Measurements from ENCODE around the gene SLC9C2.
"Not testable (repeated sequence)": the region's sequence is repeated elsewhere in the genome, so short reads cannot be mapped to it uniquely, and the experiment has no call there.

The SLC9C2 gene

GRCh38 chr1:173529106-173529505, 73.8 kb downstream of the SLC9C2 start:
- in situ Hi-C loops (cut with MboI; ENCODE audit: low pct_unique_long_range_greater_than_20kb, low sequenced_read_pairs, unreplicated experiment), result no loop called here
- DNase-seq (ENCODE audit: low spot score), result no peak
- no peak for TF ChIP-seq CTCF (IDR thresholded peaks at IDR 0.05; ENCODE audit: extremely low read depth, insufficient read depth, missing control alignments)

GRCh38 chr1:173527151-173527826, 75.6 kb downstream of the SLC9C2 start:
- in situ Hi-C loops (cut with MboI; ENCODE audit: low pct_unique_long_range_greater_than_20kb, low sequenced_read_pairs, unreplicated experiment), result no loop called here
- no peak for TF ChIP-seq CTCF (IDR thresholded peaks at IDR 0.05; ENCODE audit: extremely low read depth, insufficient read depth, missing control alignments)
- no peak for DNase-seq (ENCODE audit: low spot score)

- no peak for TF ChIP-seq CTCF (IDR thresholded peaks at IDR 0.05; ENCODE audit: extremely low read depth, insufficient read depth, missing control alignments)
- DNase-seq (ENCODE audit: low spot score), result no peak
- in situ Hi-C loops (cut with MboI; ENCODE audit: low pct_unique_long_range_greater_than_20kb, low sequenced_read_pairs, unreplicated experiment), result no loop called here
Observed at GRCh38 chr1:173525926-173526325, 76.9 kb downstream of the SLC9C2 start.

- no peak for TF ChIP-seq CTCF (IDR thresholded peaks at IDR 0.05; ENCODE audit: extremely low read depth, insufficient read depth, missing control alignments)
- in situ Hi-C loops (cut with MboI; ENCODE audit: low pct_unique_long_range_greater_than_20kb, low sequenced_read_pairs, unreplicated experiment), result no loop called here
- DNase-seq (ENCODE audit: low spot score), result no peak
Observed at GRCh38 chr1:173523329-173523728, 79.5 kb downstream of the SLC9C2 start.

GRCh38 chr1:173520799-173521198, 82.1 kb downstream of the SLC9C2 start:
- in situ Hi-C loops (cut with MboI; ENCODE audit: low pct_unique_long_range_greater_than_20kb, low sequenced_read_pairs, unreplicated experiment), result no loop called here
- DNase-seq (ENCODE audit: low spot score), result no peak
- no peak for TF ChIP-seq CTCF (IDR thresholded peaks at IDR 0.05; ENCODE audit: extremely low read depth, insufficient read depth, missing control alignments)

GRCh38 chr1:173514503-173514902, 88.4 kb downstream of the SLC9C2 start:
- in situ Hi-C loops (cut with MboI; ENCODE audit: low pct_unique_long_range_greater_than_20kb, low sequenced_read_pairs, unreplicated experiment), result not testable (repeated sequence)

GRCh38 chr1:173509797-173510196, 93.1 kb downstream of the SLC9C2 start:
- no peak for TF ChIP-seq CTCF (IDR thresholded peaks at IDR 0.05; ENCODE audit: extremely low read depth, insufficient read depth, missing control alignments)
- in situ Hi-C loops (cut with MboI; ENCODE audit: low pct_unique_long_range_greater_than_20kb, low sequenced_read_pairs, unreplicated experiment), result no loop called here
- no peak for DNase-seq (ENCODE audit: low spot score)

More at GRCh38 chr1:173514503-173514902, 88.4 kb downstream of the SLC9C2 start:
- not testable (repeated sequence) for DNase-seq (ENCODE audit: low spot score)
